ENCODE measurements around the gene KRTAP3-1. TPM values are rescaled to one million over a fixed set of nuclear protein-coding genes. Genes with fewer than 3 reads are reported as not detected.
"Not testable (repeated sequence)": the region's sequence is repeated elsewhere in the genome, so short reads cannot be mapped to it uniquely, and the experiment has no call there.

Gene KRTAP3-1
- total and polyA plus RNA-seq, 9 of the 15 experiments (the other 6 are each of a cell fraction or from before 2014, with no cell fraction given) = not detected

DNA sequence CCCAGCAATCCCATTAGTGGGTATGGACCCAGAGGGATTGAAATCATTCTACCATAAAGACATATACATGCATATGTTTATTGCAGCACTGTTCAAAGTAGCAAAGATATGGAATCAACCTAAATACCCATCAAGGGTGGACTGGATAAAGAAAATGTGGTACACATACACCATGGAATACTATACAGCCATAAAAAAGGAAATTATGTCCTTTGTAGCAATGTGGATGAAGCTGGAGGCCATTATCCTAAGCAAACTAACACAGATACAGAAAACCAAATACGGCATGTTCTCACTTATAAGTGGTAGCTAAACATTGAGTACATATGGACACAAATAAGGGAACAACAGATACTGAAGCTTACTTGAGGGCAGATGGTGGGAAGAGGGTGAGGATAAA is 48.6 kb upstream of the KRTAP3-1 start:
- BruUV-seq (replicated peaks) = no TSS peak
- H3K9me3 ChIP-seq (replicated peaks; ENCODE audit: control insufficient read depth, insufficient read depth, low read depth, low read length) = no peaks in the 10 kb centered on the region
- no peaks in the 10 kb centered on the region for H3K4me1 ChIP-seq (replicated peaks in 1 of 2; ENCODE audit: control insufficient read depth in 2 of 2, insufficient read depth in 2 of 2, low read length in 2 of 2)
- H3K36me3 ChIP-seq (ENCODE audit: control insufficient read depth, insufficient read depth, low read length) = no peaks in the 10 kb centered on the region
- no peak for TF ChIP-seq RBM39 (optimal IDR thresholded peaks at IDR 0.05; ENCODE audit: low read depth, low read length)
- peak; percentile 71 for TF ChIP-seq RBM25 (IDR thresholded peaks at IDR 0.05; ENCODE audit: low read depth, low read length, severe bottlenecking)
- no peak for TF ChIP-seq HMG20A (CRISPR knock-in tag; conservative IDR thresholded peaks at IDR 0.05)
- no peak for TF ChIP-seq SIRT6 (IDR thresholded peaks at IDR 0.05; ENCODE audit: low read depth, low read length)
- TF ChIP-seq ZNF146 (CRISPR knock-in tag; IDR thresholded peaks at IDR 0.05; ENCODE audit: unreplicated experiment) = peak; percentile 92
- H3K9me1 ChIP-seq (ENCODE audit: control insufficient read depth, insufficient read depth, low read length) = no peaks in the 10 kb centered on the region
- intact Hi-C loops (cut with micrococcal nuclease) (no loop called here), in situ Hi-C loops (cut with MboI) (no loop called here)
- DNase-seq (ENCODE audit: extremely low read depth in 1 of 4, low spot score in 3 of 4) (no peak), ATAC-seq (no peak), FAIRE-seq (no peak)
- H3K4me2 ChIP-seq (ENCODE audit: insufficient read depth, low read length) = no peak overlapping the region
- no peaks in the 10 kb centered on the region for H3K79me2 ChIP-seq (ENCODE audit: control insufficient read depth, insufficient read depth, low read length)
- no peak overlapping the region for H3K4me3 ChIP-seq
- H3K27ac ChIP-seq (ENCODE audit: extremely low read depth, low read depth, low read length) = no peak overlapping the region
- no peaks in the 10 kb centered on the region; the same call in 1 of the 2 replicates for H4K20me1 ChIP-seq (replicated peaks; ENCODE audit: control insufficient read depth, insufficient read depth, low read length)
- no peak overlapping the region for H2AFZ ChIP-seq (ENCODE audit: low read depth, low read length)
- ChIA-PET CTCF (ENCODE audit: low intra/inter-chr PET ratio) (no interaction called here), POLR2A (no interaction called here)
- no peak overlapping the region for H3K9ac ChIP-seq (ENCODE audit: insufficient read depth in 1 of 2, low read depth in 2 of 2, low read length in 2 of 2)
- peaks cover 4 to 5% of the 10 kb centered on the region in 2 experiments; a peak in 4 of 5 replicates for H3K27me3 ChIP-seq (ENCODE audit: control insufficient read depth in 2 of 2, insufficient read depth in 2 of 2, low read length in 2 of 2)
- 0% methylated on average over 1 of the region's 1 CpG for WGBS (ENCODE audit: insufficient coverage, low coverage, missing lambda C conversion rate)

DNA sequence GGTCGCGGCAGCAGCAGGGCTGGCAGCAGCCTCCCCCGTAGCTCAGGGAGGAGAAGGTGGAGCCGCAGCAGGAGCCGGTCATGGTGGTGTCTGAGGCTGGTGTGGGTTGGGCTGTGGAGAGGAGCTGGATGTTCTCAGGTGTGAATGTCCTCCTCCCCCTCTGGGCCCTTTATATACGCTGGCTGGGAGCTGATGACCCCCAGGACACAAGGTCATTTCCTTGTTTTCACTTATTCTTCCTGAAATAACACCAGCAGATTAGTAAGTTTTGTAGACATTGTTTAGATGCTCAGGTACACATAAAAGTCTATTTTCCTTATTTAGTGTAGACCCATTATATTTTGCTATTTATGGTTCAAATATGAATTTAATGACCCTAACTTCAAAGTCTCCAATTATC is 46.2 kb upstream of the KRTAP3-1 start, which contains the start of gene KRTAP2-2:
Gene KRTAP2-2 (minus strand): TSS at position 101 of the 400 bp plus-strand sequence. CDS start 19 bp downstream, at position 82.
- H2AFZ ChIP-seq (ENCODE audit: low read depth, low read length); H3K4me1 ChIP-seq (replicated peaks in 1 of 2; ENCODE audit: control insufficient read depth in 2 of 2, insufficient read depth in 2 of 2, low read length in 2 of 2); CTCF ChIA-PET (ENCODE audit: low intra/inter-chr PET ratio); H3K9ac ChIP-seq (ENCODE audit: insufficient read depth in 1 of 2, low read depth in 2 of 2, low read length in 2 of 2); H4K20me1 ChIP-seq (replicated peaks; ENCODE audit: control insufficient read depth, insufficient read depth, low read length); H3K9me3 ChIP-seq (replicated peaks; ENCODE audit: control insufficient read depth, insufficient read depth, low read depth, low read length); H3K4me2 ChIP-seq (ENCODE audit: insufficient read depth, low read length); H3K9me1 ChIP-seq (ENCODE audit: control insufficient read depth, insufficient read depth, low read length); POLR2A ChIA-PET; H3K27ac ChIP-seq (ENCODE audit: extremely low read depth, low read depth, low read length); H3K36me3 ChIP-seq (ENCODE audit: control insufficient read depth, insufficient read depth, low read length); BruUV-seq (replicated peaks); intact Hi-C loops (cut with micrococcal nuclease); ATAC-seq; FAIRE-seq; in situ Hi-C loops (cut with MboI); H3K79me2 ChIP-seq (ENCODE audit: control insufficient read depth, insufficient read depth, low read length); H3K27me3 ChIP-seq (ENCODE audit: control insufficient read depth in 2 of 2, insufficient read depth in 2 of 2, low read length in 2 of 2); DNase-seq (ENCODE audit: extremely low read depth in 1 of 4, low spot score in 3 of 4); H3K4me3 ChIP-seq: not testable (repeated sequence)
- 0% methylated on average over 1 of the region's 6 CpGs for WGBS (ENCODE audit: insufficient coverage, low coverage, missing lambda C conversion rate)

DNA sequence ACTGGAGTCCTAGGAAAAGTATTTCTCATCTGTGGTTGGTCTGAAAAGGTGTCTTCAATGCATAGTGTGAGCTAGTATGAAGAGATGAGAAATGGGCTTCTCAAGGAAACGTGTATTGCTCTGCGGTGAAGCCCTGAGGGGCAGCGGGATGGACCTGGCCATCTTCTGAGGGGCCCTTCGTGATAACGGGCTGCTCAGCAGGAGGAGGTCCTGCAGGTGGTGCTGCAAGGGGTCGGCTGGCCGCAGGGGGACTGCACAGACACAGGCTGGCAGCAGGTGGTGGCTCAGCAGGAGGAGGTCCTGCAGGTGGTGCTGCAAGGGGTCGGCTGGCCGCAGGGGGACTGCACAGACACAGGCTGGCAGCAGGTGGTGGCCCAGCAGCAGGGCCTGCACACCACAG is 45.6 kb upstream of the KRTAP3-1 start:
- under 1% methylated on average over 7 of the region's 9 CpGs for WGBS (ENCODE audit: insufficient coverage, low coverage, missing lambda C conversion rate)
- CTCF ChIA-PET (ENCODE audit: low intra/inter-chr PET ratio); FAIRE-seq; H3K4me2 ChIP-seq (ENCODE audit: insufficient read depth, low read length); H3K27me3 ChIP-seq (ENCODE audit: control insufficient read depth in 2 of 2, insufficient read depth in 2 of 2, low read length in 2 of 2); POLR2A ChIA-PET; H3K9me1 ChIP-seq (ENCODE audit: control insufficient read depth, insufficient read depth, low read length); ATAC-seq; H3K4me3 ChIP-seq; H4K20me1 ChIP-seq (replicated peaks; ENCODE audit: control insufficient read depth, insufficient read depth, low read length); H3K36me3 ChIP-seq (ENCODE audit: control insufficient read depth, insufficient read depth, low read length); H3K79me2 ChIP-seq (ENCODE audit: control insufficient read depth, insufficient read depth, low read length); H2AFZ ChIP-seq (ENCODE audit: low read depth, low read length); H3K4me1 ChIP-seq (replicated peaks in 1 of 2; ENCODE audit: control insufficient read depth in 2 of 2, insufficient read depth in 2 of 2, low read length in 2 of 2); H3K9me3 ChIP-seq (replicated peaks; ENCODE audit: control insufficient read depth, insufficient read depth, low read depth, low read length); H3K27ac ChIP-seq (ENCODE audit: extremely low read depth, low read depth, low read length); DNase-seq (ENCODE audit: extremely low read depth in 1 of 4, low spot score in 3 of 4); in situ Hi-C loops (cut with MboI); BruUV-seq (replicated peaks); H3K9ac ChIP-seq (ENCODE audit: insufficient read depth in 1 of 2, low read depth in 2 of 2, low read length in 2 of 2); intact Hi-C loops (cut with micrococcal nuclease): not testable (repeated sequence)
